Activated T-helper 17 cell treated with anti-CD3 and anti-CD28 coated beads, Interleukin-2, amount 50 U/mL, for 72 hours (primary cell): ENCODE measurements around the gene CRY2. TPM values are rescaled to one million over a fixed set of nuclear protein-coding genes. Genes with fewer than 3 reads are reported as not detected.

Experiments
- ATAC-seq: fragments of 150-1000 bp; cut with Tn5 transposase; replicated peaks from 2 replicates; pipeline ENCODE4 v1.10.0; 2021; ENCODE audit warnings: mild to moderate bottlenecking, moderate library complexity
- H3K27ac Mint-ChIP-seq: one replicate; pipeline ENCODE4 v1.8.0; 2022; ENCODE audit warnings: mixed read lengths
- H3K27me3 Mint-ChIP-seq: one replicate; pipeline ENCODE4 v1.8.0; 2022; ENCODE audit warnings: mixed read lengths
- H3K36me3 Mint-ChIP-seq: one replicate; pipeline ENCODE4 v1.8.0; 2022; ENCODE audit warnings: low read depth, mild to moderate bottlenecking, mixed read lengths
- H3K4me1 Mint-ChIP-seq: one replicate; pipeline ENCODE4 v1.8.0; 2022; ENCODE audit warnings: mixed read lengths
- H3K4me3 Mint-ChIP-seq: one replicate; pipeline ENCODE4 v1.8.0; 2022; ENCODE audit warnings: mild to moderate bottlenecking, mixed read lengths
- H3K9me3 Mint-ChIP-seq: one replicate; pipeline ENCODE4 v1.8.0; 2022; ENCODE audit warnings: mixed read lengths
- total RNA-seq, 2 donors: library from RNA; stranded (reverse); gene quantifications; one replicate each; pipeline ENCODE4 v1.2.3, GENCODE V29; 2022

CRY2 gene
- total RNA-seq, 2 donors from 2014 or later = 12.3 to 25.4 TPM

DNA sequence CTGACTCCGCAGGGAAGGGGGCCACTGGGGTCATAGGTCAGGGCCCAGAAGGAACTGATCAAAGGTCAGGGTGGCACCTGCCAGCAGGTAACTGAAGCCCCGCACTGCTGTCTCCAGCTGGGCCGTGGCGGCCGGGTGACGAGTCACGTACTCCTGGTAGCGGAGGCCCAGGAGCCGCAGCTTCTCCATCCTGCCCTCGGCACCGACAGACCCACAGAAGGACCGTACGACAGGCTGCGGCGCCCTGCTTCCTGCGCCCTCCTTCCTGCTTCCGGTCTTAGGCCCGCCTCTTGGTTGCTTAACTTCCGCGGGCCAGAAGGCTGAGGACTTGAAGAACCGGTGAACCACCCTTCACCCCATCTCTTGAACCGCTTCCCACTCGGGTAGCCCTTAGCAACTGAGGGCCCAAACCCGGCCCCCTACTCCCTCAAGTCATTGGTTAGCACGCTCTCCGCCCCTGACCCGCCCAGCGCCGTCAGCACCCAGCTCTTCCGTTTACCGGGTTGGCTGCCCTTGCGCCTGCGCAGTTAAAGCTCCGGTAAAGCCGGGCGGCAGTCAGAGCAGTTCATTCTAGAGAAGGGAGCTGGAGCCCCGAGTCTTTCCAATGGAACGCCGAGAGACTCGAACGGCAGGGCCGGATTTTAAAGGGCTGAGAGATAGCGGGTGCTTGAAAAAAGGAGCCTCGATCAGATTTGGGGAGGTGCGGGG, 70.5 kb downstream of the CRY2 start, which contains the start of gene PEX16:
Gene PEX16, minus strand, starts transcription at position 255 of the 708 bp plus-strand sequence. Its CDS starts 66 bp downstream, at position 189.
- Mint-ChIP-seq H3K4me3 (peak within 1 kb of the TSS; percentile 98), H3K4me1 (peaks cover 10% of the 10 kb centered on the region), H3K9me3 (no peaks in the 10 kb centered on the region), H3K27me3 (no peaks in the 10 kb centered on the region), H3K36me3 (peaks cover 44% of the 10 kb centered on the region), H3K27ac (peak within 1 kb of the TSS; percentile 94)
- ATAC-seq = peak; percentile 92

DNA sequence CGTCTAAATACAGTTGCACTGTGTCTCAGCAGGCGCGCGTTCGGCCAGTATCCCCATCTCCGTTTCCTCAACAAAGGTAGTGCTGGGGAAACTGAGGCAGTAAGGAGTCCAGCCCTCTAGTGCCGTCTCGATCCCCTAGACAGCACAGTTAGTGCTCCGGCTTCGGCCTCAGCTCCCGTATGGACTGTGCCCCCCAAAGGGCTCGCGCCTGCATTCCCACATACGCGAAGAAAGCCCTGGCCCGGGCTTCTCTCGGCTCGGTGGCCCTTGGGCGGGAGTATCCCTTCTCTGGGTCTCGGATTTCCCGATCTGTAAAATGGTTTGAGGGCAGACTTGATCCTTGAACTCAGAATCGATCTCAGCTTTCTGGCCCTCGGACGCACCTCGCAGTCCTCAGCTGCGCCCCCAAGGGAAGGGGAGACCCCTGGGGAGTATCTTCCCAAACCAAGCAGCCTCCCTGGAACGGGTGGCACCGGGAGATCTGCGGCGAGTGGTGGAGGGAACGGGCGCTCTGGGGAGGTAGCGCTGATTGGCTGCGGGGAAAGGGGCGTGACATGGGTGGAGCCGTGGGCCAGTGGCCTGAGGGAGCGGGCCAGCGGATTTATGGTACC, 71.2 kb downstream of the CRY2 start:
- Mint-ChIP-seq H3K9me3 (no peaks in the 10 kb centered on the region), H3K36me3 (peaks cover 38% of the 10 kb centered on the region), H3K27ac (peak overlapping the region; percentile 94), H3K4me3 (peak overlapping the region; percentile 98), H3K4me1 (peaks cover 10% of the 10 kb centered on the region), H3K27me3 (no peaks in the 10 kb centered on the region)
- ATAC-seq = peak; percentile 56

DNA sequence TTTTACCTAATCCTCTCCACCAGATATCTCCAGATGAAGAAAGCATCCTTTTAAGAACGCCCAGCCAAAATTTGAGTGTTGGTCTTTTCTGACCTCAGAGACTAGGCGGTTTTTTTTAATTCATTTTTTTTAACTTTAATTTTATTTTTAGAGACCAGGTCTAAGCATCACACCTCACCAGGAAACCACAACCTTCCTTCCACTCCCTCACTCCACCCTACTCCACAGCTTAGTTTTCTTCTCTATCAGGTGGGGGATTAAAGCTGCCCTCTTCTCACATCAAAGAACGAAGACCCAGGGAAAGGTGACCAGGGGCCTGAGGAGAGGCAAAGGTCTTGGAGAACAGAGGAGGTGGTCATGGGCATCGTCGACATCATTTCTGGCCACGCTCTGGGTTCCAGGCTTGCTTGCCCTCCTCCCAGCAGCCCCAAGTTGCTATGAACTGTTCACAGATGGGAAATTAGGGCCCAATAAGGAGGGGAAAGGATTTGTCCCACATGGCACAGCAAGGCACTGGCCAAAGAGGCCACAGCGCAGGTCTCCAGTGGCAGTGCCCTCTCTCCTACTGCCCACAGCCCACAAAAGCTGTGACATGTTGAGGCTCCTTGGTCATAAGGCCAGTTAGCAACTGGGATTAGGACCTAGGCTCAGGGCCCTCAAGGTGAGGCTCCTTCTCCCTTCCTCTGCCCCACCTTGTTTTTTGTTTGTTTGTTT, 71.8 kb downstream of the CRY2 start:
- peak overlapping the region; percentile 94 for H3K27ac Mint-ChIP-seq
- H3K9me3 Mint-ChIP-seq = no peaks in the 10 kb centered on the region
- no peaks in the 10 kb centered on the region for H3K27me3 Mint-ChIP-seq
- H3K36me3 Mint-ChIP-seq = peaks cover 32% of the 10 kb centered on the region
- H3K4me3 Mint-ChIP-seq = peak overlapping the region; percentile 98
- H3K4me1 Mint-ChIP-seq = peaks cover 10% of the 10 kb centered on the region
- ATAC-seq = no peak

DNA sequence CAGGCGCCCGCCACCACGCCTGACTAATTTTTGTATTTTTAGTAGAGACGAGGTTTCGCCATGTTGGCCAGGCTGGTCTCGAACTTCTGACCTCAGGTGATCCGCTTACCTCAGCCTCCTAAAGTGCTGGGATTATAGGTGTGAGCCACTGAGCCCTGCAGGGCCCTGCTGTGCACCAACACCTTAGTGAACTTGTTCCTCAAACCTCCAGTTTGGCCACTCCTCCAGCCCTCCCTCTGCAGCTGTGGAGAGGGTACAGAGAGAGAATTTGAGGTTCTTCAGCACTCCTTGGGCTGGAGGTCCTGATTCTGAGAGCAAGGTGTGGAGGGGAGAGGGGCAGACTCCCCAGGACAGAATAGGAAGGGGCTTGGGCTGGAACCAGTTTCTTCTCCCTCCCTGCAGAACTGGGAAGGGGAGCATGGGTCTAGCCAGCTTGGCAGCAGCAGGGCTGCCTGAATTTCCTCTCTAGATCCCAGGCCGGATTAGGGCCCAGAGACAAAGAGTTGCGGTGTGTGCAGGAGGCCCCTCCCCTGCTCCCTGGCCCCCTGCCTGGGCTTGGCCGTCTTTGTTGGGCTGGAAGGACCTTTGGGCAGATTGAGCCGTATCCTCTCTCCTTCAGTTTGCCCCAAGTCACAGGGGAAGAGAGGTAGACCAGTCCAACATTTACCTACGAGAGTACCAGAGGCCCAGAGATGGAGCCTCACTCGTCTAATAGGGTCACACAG, 72.7 kb downstream of the CRY2 start:
- peak overlapping the region; percentile 98 for H3K4me3 Mint-ChIP-seq
- H3K4me1 Mint-ChIP-seq = peaks cover 10% of the 10 kb centered on the region
- H3K27ac Mint-ChIP-seq = no peak overlapping the region
- ATAC-seq = no peak
- no peaks in the 10 kb centered on the region for H3K27me3 Mint-ChIP-seq
- peaks cover 23% of the 10 kb centered on the region for H3K36me3 Mint-ChIP-seq
- H3K9me3 Mint-ChIP-seq = no peaks in the 10 kb centered on the region

DNA sequence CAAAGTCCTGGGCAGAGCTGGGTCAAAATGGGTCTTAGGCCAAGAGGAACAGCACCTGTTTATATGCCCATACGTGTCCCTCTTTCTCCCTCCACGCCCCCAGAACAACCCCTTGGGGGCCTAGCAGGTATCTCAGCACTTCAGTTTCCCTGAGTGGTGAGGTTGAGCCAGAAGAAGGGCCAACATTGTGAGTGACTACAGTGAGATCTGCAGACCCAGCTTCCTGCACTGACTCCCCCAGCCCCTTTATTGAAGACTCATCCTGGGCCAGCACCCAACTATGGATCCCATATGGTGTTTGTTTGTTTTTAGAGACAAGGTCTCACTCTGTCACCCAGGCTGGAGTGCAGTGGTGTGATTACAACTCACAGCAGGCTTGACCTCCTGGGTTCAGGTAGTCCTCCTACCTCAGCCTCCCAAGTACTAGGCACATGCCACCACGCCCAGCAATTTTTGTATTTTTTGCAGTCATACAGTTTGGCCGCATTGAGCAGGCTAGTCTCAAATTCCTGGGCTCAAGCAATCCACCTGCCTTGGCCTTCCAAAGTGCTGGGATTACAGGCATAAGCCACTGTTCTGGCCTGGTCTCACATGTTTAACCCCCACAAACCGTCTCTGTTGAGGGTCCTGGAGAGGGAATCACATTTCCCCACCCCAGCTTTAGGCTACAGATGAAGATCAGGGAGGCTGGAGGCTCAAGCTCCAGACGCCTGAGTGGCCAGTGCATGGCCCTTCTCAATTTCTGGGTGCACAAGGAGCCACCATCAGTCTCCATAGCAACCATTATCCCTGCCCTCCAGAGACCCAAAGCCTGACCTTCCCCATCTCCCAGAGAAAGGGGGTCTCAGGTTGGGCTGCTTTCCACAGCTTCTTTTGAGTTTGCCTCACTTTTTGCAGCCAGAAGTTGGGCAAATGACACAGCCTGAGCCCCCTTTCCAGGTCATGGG, 73.5 kb downstream of the CRY2 start:
- H3K27me3 Mint-ChIP-seq = no peaks in the 10 kb centered on the region
- ATAC-seq = no peak
- H3K4me1 Mint-ChIP-seq = peaks cover 10% of the 10 kb centered on the region
- H3K27ac Mint-ChIP-seq = no peak overlapping the region
- peaks cover 15% of the 10 kb centered on the region for H3K36me3 Mint-ChIP-seq
- H3K4me3 Mint-ChIP-seq = peak overlapping the region; percentile 98
- no peaks in the 10 kb centered on the region for H3K9me3 Mint-ChIP-seq

DNA sequence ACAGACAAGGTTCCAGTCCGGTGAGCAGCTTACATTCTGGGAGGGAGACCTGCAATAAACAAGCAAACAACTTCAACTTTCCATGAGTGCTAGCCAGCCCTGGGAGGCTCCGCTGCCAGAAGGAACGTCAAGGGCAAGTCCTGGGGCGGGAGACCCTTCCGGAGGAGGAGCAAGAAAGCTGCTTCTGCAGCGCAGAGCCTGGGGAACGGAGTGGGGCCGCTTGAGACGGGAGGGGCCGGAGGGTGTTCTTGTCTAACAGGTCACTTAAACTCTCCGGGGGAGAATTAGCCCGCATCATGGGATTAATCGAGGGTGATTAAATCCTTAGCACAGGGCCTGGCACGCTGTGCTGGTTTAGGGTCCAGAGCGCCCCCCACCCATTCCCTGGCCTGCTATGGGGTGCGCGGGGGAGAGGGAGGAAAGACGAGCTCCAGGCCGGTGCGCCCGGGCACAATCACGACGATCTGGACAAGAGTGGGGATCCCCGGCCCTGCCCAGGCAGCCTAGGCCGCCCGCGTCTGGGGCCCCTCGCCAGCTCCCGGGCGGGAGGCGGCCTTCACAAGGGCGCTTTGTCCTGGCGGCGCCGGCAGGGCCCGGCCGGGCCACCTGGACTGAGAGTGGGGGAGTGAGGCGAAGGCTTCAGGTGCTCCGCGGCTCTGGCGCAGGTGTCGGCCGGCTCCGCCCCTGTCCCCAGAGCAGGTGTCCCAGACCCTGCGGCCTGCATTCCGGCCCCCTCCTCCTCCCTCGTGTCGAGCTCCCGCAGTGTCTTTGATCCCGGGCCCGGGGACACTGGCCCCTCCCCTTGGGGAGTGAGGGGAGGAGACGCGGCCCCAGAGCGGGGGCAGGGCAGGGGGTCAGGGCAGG, 74.5 kb downstream of the CRY2 start:
- Mint-ChIP-seq H3K36me3 (peaks cover 7% of the 10 kb centered on the region), H3K27me3 (no peaks in the 10 kb centered on the region), H3K4me1 (peaks cover 3% of the 10 kb centered on the region), H3K9me3 (no peaks in the 10 kb centered on the region), H3K4me3 (peak overlapping the region; percentile 56), H3K27ac (no peak overlapping the region)
- no peak for ATAC-seq

DNA sequence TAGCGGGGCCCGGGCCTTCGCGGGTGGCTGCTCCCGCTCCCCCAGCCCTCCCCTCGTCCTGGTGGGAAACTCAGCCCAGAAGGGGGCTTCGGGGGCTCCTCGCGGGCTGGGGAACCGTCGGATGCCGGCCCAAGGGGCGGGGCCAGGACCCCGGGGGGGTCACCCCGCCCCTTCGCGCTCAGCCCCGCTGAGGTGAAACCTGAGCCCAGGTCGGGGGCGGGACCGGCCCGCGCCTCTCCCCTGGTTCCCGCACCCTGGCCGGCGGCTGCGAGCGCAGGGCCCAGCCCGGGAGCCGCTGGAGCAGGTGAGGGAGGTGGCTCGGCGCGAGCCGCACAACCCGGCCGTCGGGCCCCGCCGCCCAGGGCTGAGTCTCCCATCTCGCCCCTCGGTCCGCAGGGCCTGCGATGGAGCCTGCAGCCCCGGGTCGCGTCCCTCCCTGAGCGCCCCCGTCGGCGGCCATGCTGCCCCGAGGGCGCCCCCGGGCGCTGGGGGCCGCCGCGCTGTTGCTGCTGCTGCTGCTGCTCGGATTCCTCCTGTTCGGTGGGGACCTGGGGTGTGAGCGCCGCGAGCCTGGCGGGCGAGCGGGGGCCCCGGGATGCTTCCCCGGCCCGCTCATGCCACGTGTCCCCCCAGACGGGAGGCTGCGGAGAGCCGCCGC, 75.3 kb downstream of the CRY2 start, which contains the start of gene LARGE2:
Gene LARGE2, plus strand, starts transcription at position 232 of the 658 bp plus-strand sequence. Its CDS starts 227 bp downstream, at position 459.
- peaks cover 6% of the 10 kb centered on the region for H3K36me3 Mint-ChIP-seq
- no peak for ATAC-seq
- H3K4me3 Mint-ChIP-seq = peak within 1 kb of the TSS; percentile 79
- H3K27ac Mint-ChIP-seq = no peak within 1 kb of the TSS
- H3K9me3 Mint-ChIP-seq = no peaks in the 10 kb centered on the region
- peaks cover 3% of the 10 kb centered on the region for H3K4me1 Mint-ChIP-seq
- H3K27me3 Mint-ChIP-seq = no peaks in the 10 kb centered on the region

DNA sequence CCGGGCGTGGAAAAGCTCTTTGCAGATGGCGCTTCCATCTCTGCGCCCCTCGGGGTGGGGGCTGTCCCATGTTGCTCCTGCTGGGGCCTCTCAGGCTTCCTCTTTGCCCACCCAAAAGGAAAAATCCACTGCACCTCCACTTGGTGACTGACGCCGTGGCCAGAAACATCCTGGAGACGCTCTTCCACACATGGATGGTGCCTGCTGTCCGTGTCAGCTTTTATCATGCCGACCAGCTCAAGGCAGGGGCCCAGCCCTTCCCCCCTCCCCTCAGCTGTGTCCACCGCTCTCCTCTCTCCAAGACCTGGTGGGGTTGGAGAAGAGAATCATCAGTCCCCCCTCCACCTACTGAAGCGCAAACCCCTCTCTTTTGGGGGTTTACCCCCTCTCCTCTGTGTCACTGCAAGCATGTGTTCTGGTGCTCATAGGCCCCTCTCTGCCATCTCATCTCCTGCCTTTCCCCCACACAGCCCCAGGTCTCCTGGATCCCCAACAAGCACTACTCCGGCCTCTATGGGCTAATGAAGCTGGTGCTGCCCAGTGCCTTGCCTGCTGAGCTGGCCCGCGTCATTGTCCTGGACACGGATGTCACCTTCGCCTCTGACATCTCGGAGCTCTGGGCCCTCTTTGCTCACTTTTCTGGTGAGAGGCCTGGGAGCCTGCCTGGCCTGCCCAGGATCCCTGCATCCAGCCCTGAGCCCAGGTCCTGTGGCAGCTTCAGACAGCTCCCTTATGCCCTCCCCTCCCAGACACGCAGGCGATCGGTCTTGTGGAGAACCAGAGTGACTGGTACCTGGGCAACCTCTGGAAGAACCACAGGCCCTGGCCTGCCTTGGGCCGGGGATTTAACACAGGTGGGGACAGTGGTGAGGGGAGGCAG, 77.0 kb downstream of the CRY2 start:
- H3K4me3 Mint-ChIP-seq = peak overlapping the region; percentile 47
- no peak overlapping the region for H3K27ac Mint-ChIP-seq
- H3K36me3 Mint-ChIP-seq = no peaks in the 10 kb centered on the region
- no peak for ATAC-seq
- no peaks in the 10 kb centered on the region for H3K27me3 Mint-ChIP-seq
- H3K4me1 Mint-ChIP-seq = no peaks in the 10 kb centered on the region
- H3K9me3 Mint-ChIP-seq = no peaks in the 10 kb centered on the region

DNA sequence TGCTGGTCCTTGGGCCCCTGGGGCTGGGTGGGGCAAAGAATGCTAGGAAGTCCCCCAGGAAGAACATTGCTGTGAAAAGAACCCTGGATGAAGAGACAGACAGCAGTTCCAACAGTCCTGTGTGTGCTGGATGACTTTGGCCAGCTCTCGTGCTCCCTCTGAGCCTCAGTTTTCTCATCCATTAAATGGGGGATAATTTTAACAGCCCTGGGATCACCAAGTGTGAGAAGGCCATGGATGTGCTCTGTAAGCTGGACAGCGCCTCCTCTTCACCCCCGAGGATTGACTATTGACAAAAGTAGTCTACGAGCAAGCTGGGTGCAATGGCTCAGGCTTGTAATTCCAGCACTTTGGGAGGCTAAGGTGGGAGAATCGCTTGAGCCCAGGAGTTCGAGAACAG, 77.7 kb downstream of the CRY2 start:
- Mint-ChIP-seq H3K27ac (no peak overlapping the region), H3K27me3 (no peaks in the 10 kb centered on the region), H3K4me1 (peaks cover 3% of the 10 kb centered on the region), H3K36me3 (no peaks in the 10 kb centered on the region), H3K9me3 (no peaks in the 10 kb centered on the region), H3K4me3 (no peak overlapping the region)
- ATAC-seq = no peak

DNA sequence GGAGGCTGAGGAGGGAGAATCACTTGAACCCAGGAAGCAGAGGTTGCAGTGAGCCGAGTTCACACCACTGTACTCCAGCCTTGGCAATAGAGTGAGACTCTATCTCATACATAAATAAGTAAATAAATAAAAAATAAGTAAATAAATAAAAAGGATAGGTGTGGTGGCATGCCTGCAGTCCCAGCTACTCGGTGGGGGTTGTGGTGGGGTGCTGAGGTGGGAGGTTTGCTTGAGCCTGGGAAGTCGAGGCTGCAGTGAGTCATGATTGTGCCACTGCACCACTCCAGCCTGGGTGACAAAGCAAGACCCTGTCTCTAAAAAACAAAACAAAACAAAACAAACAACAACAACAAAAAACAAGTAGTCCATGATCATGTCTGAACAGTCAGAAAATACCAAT, 78.3 kb downstream of the CRY2 start:
- Mint-ChIP-seq H3K4me1 (peaks cover 9% of the 10 kb centered on the region), H3K27ac (no peak overlapping the region), H3K9me3 (no peaks in the 10 kb centered on the region), H3K27me3 (no peaks in the 10 kb centered on the region), H3K4me3 (no peak overlapping the region), H3K36me3 (no peaks in the 10 kb centered on the region)
- no peak for ATAC-seq

DNA sequence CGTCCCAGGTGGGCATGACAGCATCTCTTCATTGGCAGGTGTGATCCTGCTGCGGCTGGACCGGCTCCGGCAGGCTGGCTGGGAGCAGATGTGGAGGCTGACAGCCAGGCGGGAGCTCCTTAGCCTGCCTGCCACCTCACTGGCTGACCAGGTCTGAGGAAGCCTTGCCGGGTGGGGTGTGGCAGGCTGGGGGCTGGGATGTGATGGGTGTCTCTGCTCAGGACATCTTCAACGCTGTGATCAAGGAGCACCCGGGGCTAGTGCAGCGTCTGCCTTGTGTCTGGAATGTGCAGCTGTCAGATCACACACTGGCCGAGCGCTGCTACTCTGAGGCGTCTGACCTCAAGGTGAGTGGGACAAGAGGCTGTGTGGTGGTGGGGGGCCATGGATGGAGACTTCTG, 78.7 kb downstream of the CRY2 start:
- Mint-ChIP-seq H3K27me3 (no peaks in the 10 kb centered on the region), H3K27ac (no peak overlapping the region), H3K4me3 (no peak overlapping the region), H3K4me1 (peaks cover 12% of the 10 kb centered on the region), H3K9me3 (no peaks in the 10 kb centered on the region), H3K36me3 (no peaks in the 10 kb centered on the region)
- no peak for ATAC-seq
